NCI-H446 (cell line): ENCODE data around the gene GOSR1.
"Not testable (repeated sequence)": the region's sequence is repeated elsewhere in the genome, so short reads cannot be mapped to it uniquely, and the experiment has no call there.

Experiments
- DNase-seq, 2 experiments: peaks; one replicate each; lab custom pipeline; 2025; lab: John Stamatoyannopoulos, UW

Gene GOSR1

GRCh38 chr17:30561766-30562165 is 84.6 kb downstream of the GOSR1 start:
- DNase-seq = not testable (repeated sequence)

- DNase-seq = not testable (repeated sequence)
Measured at GRCh38 chr17:30563131-30563904, 86.1 kb downstream of the GOSR1 start.

- DNase-seq = not testable (repeated sequence)
Measured at GRCh38 chr17:30563905-30564390, 86.7 kb downstream of the GOSR1 start.

GRCh38 chr17:30564422-30565072 is 87.3 kb downstream of the GOSR1 start:
- DNase-seq = not testable (repeated sequence)

GRCh38 chr17:30565073-30565935 is 88.1 kb downstream of the GOSR1 start:
- no peak for DNase-seq

GRCh38 chr17:30566104-30566503 is 88.9 kb downstream of the GOSR1 start:
- not testable (repeated sequence) for DNase-seq

- DNase-seq = not testable (repeated sequence)
Measured at GRCh38 chr17:30566516-30567225, 89.5 kb downstream of the GOSR1 start.

- DNase-seq = no peak
Measured at GRCh38 chr17:30567231-30568116, 90.3 kb downstream of the GOSR1 start.

GRCh38 chr17:30568117-30568430 is 90.9 kb downstream of the GOSR1 start:
- no peak for DNase-seq

GRCh38 chr17:30569531-30570175 is 92.4 kb downstream of the GOSR1 start:
- not testable (repeated sequence) for DNase-seq

- DNase-seq = no peak
Measured at GRCh38 chr17:30570191-30570590, 93.0 kb downstream of the GOSR1 start.

GRCh38 chr17:30570596-30571265 is 93.5 kb downstream of the GOSR1 start:
- no peak for DNase-seq

- not testable (repeated sequence) for DNase-seq
Measured at GRCh38 chr17:30571404-30571803, 94.2 kb downstream of the GOSR1 start.

GRCh38 chr17:30571921-30572320 is 94.7 kb downstream of the GOSR1 start:
- no peak for DNase-seq

GRCh38 chr17:30572651-30573554 is 95.7 kb downstream of the GOSR1 start:
- not testable (repeated sequence) for DNase-seq

- no peak for DNase-seq
Measured at GRCh38 chr17:30573603-30574175, 96.5 kb downstream of the GOSR1 start.

- DNase-seq = not testable (repeated sequence)
Measured at GRCh38 chr17:30574309-30574708, 97.1 kb downstream of the GOSR1 start.

GRCh38 chr17:30574806-30575205 is 97.6 kb downstream of the GOSR1 start:
- DNase-seq = not testable (repeated sequence)
